ENCODE data around the gene SYT14.

DNA sequence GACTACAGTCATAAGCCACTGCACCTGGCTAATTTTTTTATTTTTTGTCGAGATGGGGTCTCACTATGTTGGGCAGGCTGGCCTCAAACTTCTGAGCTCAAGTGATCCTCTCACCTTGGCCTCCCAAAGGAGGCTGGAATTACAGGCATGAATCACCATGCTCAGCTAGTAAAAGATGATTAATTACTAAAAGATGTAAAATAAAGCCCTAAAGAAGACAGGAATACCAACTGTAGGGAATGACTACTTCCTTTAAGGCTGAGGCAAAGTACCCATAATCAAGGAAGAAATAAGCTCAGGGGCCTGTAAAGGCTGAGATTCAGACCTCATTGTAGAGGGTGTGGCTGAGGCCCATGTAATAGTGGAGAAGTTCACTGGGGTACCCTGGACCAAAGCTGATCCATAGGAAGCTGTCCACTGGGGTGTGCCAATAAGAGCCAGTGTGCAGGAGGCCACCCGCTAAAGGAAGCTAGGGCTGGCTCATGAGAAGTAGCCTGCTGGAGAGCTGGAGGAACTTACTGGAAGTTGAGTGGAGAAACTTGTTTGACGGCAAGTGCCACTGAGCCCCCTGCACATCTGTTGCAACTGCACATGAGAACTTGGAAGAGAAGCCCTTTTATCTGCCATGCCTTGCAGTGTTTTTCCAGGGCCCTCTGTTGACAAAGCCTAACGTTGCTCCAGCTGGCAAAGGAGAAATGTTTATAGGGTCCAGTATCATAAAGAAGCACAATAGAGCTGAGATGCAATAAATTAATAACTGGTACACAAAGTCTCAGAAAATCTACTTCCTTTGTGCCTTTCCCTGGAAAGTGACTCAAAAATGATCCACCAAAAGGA, 276.8 kb downstream of the SYT14 start:
- TF ChIP-seq YY1 (IDR thresholded peaks at IDR 0.05; ENCODE audit: insufficient read depth, insufficient read length) (no peak), SUZ12 (IDR thresholded peaks at IDR 0.05; ENCODE audit: extremely low read depth, insufficient read depth, insufficient read length) (no peak), ZNF274 (IDR thresholded peaks at IDR 0.05; ENCODE audit: low read depth, low read length) (no peak)

Data from NT2/D1 (cell line).